Endometrial microvascular endothelial cells (primary cell): ENCODE results near the gene BICC1. TPM values are rescaled to one million over a fixed set of nuclear protein-coding genes. Genes with fewer than 3 reads are reported as not detected.

Experiments
- in situ Hi-C: cut with HindIII; loops from 2 replicates; pipeline ENCODE4 v1.10.0; 2017; ENCODE audit warnings: low sequenced_read_pairs, low pct_unique_long_range_greater_than_20kb; ENCODE audit errors: inconsistent ontology term
- total RNA-seq: library from RNA; depleted of rRNA; stranded (reverse); fragments of >200 nt; gene quantifications from one replicate; pipeline ENCODE4 v1.2.3, GENCODE V29; 2015; ENCODE audit errors: inconsistent ontology term

BICC1 gene
- total RNA-seq, 1 donor from 2014 or later, result not detected

- in situ Hi-C loops, result no loop called here
These were observed 308.4 kb downstream of the BICC1 start for GRCh38 chr10:58820861-58821751.

GRCh38 chr10:58821752-58822056 lies 309.0 kb downstream of the BICC1 start:
- in situ Hi-C loops, result no loop called here

- in situ Hi-C loops, result no loop called here
These were observed 311.3 kb downstream of the BICC1 start for GRCh38 chr10:58823983-58824382.

- in situ Hi-C loops, result no loop called here
These were observed 311.7 kb downstream of the BICC1 start for GRCh38 chr10:58824396-58824795.

- in situ Hi-C loops, result no loop called here
These were observed 314.0 kb downstream of the BICC1 start for GRCh38 chr10:58826694-58827093.

GRCh38 chr10:58827381-58827780 lies 314.7 kb downstream of the BICC1 start:
- in situ Hi-C loops, result no loop called here

GRCh38 chr10:58829839-58830238 lies 317.2 kb downstream of the BICC1 start:
- in situ Hi-C loops, result no loop called here

- in situ Hi-C loops, result no loop called here
These were observed 318.0 kb downstream of the BICC1 start for GRCh38 chr10:58830697-58831096.

- in situ Hi-C loops, result no loop called here
These were observed 321.3 kb downstream of the BICC1 start for GRCh38 chr10:58833771-58834561.

GRCh38 chr10:58836176-58836700 lies 323.6 kb downstream of the BICC1 start:
- in situ Hi-C loops, result no loop called here

GRCh38 chr10:58836991-58837575 lies 324.4 kb downstream of the BICC1 start:
- in situ Hi-C loops, result no loop called here

GRCh38 chr10:58837826-58838225 lies 325.2 kb downstream of the BICC1 start:
- in situ Hi-C loops, result no loop called here

- in situ Hi-C loops, result no loop called here
These were observed 326.0 kb downstream of the BICC1 start for GRCh38 chr10:58838561-58839208.

GRCh38 chr10:58839771-58840170 lies 327.1 kb downstream of the BICC1 start:
- in situ Hi-C loops, result no loop called here

- in situ Hi-C loops, result no loop called here
These were observed 328.3 kb downstream of the BICC1 start for GRCh38 chr10:58840840-58841435.

- in situ Hi-C loops, result no loop called here
These were observed 330.2 kb downstream of the BICC1 start for GRCh38 chr10:58842860-58843376.

GRCh38 chr10:58843760-58844159 lies 331.1 kb downstream of the BICC1 start:
- in situ Hi-C loops, result no loop called here

- in situ Hi-C loops, result no loop called here
These were observed 332.0 kb downstream of the BICC1 start for GRCh38 chr10:58844680-58845079.
